NCI-H1105 (cell line): ENCODE results near the gene GCNT2.
"Not testable (repeated sequence)": the region's sequence is repeated elsewhere in the genome, so short reads cannot be mapped to it uniquely, and the experiment has no call there.

Experiments used
- DNase-seq: peaks from one replicate; lab custom pipeline; 2025; lab: John Stamatoyannopoulos, UW

The GCNT2 gene

GRCh38 chr6:10660431-10661191 lies 139.5 kb downstream of the GCNT2 start:
- not testable (repeated sequence) for DNase-seq

GRCh38 chr6:10662207-10662606 lies 141.1 kb downstream of the GCNT2 start:
- DNase-seq, result no peak

- no peak for DNase-seq
These were observed 141.6 kb downstream of the GCNT2 start for GRCh38 chr6:10662742-10663141.

- DNase-seq, result not testable (repeated sequence)
These were observed 144.4 kb downstream of the GCNT2 start for GRCh38 chr6:10665595-10665994.

- DNase-seq, result no peak
These were observed 147.2 kb downstream of the GCNT2 start for GRCh38 chr6:10668126-10668917.

GRCh38 chr6:10676403-10676802 lies 155.3 kb downstream of the GCNT2 start:
- DNase-seq, result no peak

GRCh38 chr6:10678456-10678855 lies 157.3 kb downstream of the GCNT2 start:
- DNase-seq, result no peak
